ENCODE measurements around the gene RALGPS1.

Gene RALGPS1

DNA sequence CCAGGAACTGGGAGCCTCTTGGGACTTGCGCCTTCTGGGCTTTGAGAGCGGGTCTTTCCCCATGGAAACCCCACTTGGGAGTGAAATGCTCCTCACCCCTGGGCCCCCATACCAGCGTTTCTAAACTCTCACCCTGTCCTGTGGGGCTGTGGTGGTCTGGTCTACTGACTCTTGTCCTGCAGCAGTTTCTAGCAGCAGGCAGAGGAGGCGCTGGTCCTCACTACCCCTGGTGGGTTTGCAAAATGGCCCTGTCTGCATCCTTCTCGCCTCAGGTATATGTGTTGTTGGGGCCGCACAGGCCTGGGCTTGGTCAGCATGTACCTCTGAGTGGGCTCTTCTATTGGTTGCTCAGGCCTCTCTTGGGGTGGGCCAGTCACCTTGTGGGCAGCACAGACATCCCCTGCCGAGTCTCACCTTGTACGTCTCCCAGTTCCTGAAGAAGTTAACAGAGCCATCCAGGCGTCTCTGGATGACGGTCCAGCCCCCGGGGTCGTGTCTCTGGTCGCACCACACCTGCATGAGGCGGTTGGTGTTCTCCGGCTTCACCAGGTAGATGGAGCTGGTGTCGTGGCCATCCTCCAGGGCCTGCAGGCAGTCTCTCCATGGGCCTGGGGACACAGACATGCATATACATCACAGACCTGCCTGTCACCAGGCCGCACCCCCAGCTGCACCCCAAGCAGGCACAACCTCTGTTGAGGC is 178.9 kb downstream of the RALGPS1 start (continued):
- TF ChIP-seq ZNF600 (tag by site-specific recombination; IDR thresholded peaks at IDR 0.05) (no peak), ZNF555 (tag by site-specific recombination; conservative IDR thresholded peaks at IDR 0.05) (no peak), ZNF433 (tag by site-specific recombination; IDR thresholded peaks at IDR 0.05; ENCODE audit: low read depth) (no peak), ZNF514 (tag by site-specific recombination; IDR thresholded peaks at IDR 0.05) (no peak)

GRCh38 chr9:127095411-127095810 is 180.8 kb downstream of the RALGPS1 start:
- CTCF ChIA-PET: interaction anchor here (0.8 to 1.4 kb wide), 2 partner anchors 9 to 155 kb away, joined by 3 to 4 read pairs; no protein-coding TSS in a partner anchor
- TF ChIP-seq WT1 (tag by site-specific recombination; IDR thresholded peaks at IDR 0.05) (peak; percentile 52; the same call in 1 of the 2 replicates), ZNF433 (tag by site-specific recombination; IDR thresholded peaks at IDR 0.05; ENCODE audit: low read depth) (no peak), KLF1 (tag by site-specific recombination; IDR thresholded peaks at IDR 0.05) (0 out of 2 replicates have a peak, but pooled peaks have one; percentile 22)
- POLR2A ChIA-PET: no interaction called here
- Histone ChIP-seq H3K9me3 (ENCODE audit: control insufficient read depth, insufficient read depth, low read depth, low read length) (no peaks in the 10 kb centered on the region), H3K36me3 (ENCODE audit: control insufficient read depth in 2 of 2, insufficient read depth in 1 of 2, low read length in 2 of 2) (no peaks in the 10 kb centered on the region), H3K4me3 (ENCODE audit: low read depth, low read length) (no peak overlapping the region), H3K4me1 (ENCODE audit: control insufficient read depth, insufficient read depth, low read length) (no peaks in the 10 kb centered on the region), H3K27ac (ENCODE audit: extremely low read depth, low read depth, low read length) (no peak overlapping the region)

- no peaks in the 10 kb centered on the region for H3K36me3 ChIP-seq (ENCODE audit: control insufficient read depth in 2 of 2, insufficient read depth in 1 of 2, low read length in 2 of 2)
- ChIA-PET CTCF (no interaction called here), POLR2A (no interaction called here)
- H3K4me3 ChIP-seq (ENCODE audit: low read depth, low read length): no peak overlapping the region
- H3K9me3 ChIP-seq (ENCODE audit: control insufficient read depth, insufficient read depth, low read depth, low read length): no peaks in the 10 kb centered on the region
- no peak overlapping the region for H3K27ac ChIP-seq (ENCODE audit: extremely low read depth, low read depth, low read length)
- H3K4me1 ChIP-seq (ENCODE audit: control insufficient read depth, insufficient read depth, low read length): no peaks in the 10 kb centered on the region
- TF ChIP-seq ZNF169 (tag by site-specific recombination; IDR thresholded peaks at IDR 0.05) (no peak), ZNF394 (tag by site-specific recombination; IDR thresholded peaks at IDR 0.05; ENCODE audit: borderline replicate concordance) (no peak), GLIS1 (tag by site-specific recombination; IDR thresholded peaks at IDR 0.05) (no peak), ZNF248 (tag by site-specific recombination; IDR thresholded peaks at IDR 0.05) (no peak), ZSCAN23 (tag by site-specific recombination; IDR thresholded peaks at IDR 0.05) (no peak), ZNF398 (tag by site-specific recombination; IDR thresholded peaks at IDR 0.05) (no peak), ZNF544 (tag by site-specific recombination; IDR thresholded peaks at IDR 0.05) (no peak), MYNN (tag by site-specific recombination; IDR thresholded peaks at IDR 0.05; ENCODE audit: borderline replicate concordance) (no peak), ZNF843 (tag by site-specific recombination; IDR thresholded peaks at IDR 0.05) (no peak), ZNF701 (tag by site-specific recombination; IDR thresholded peaks at IDR 0.05) (no peak), ZNF654 (tag by site-specific recombination; IDR thresholded peaks at IDR 0.05; ENCODE audit: low read depth) (no peak), REPIN1 (tag by site-specific recombination; IDR thresholded peaks at IDR 0.05; ENCODE audit: low read depth) (no peak), ZEB2 (tag by site-specific recombination; IDR thresholded peaks at IDR 0.05) (no peak), ZNF514 (tag by site-specific recombination; IDR thresholded peaks at IDR 0.05) (no peak), ZNF426 (tag by site-specific recombination; IDR thresholded peaks at IDR 0.05) (no peak), ZNF146 (tag by site-specific recombination; IDR thresholded peaks at IDR 0.05) (no peak), ZBTB20 (tag by site-specific recombination; IDR thresholded peaks at IDR 0.05) (no peak), ZNF223 (tag by site-specific recombination; IDR thresholded peaks at IDR 0.05) (no peak), BCL11B (tag by site-specific recombination; IDR thresholded peaks at IDR 0.05; ENCODE audit: low read depth) (no peak)
- TF ChIP-seq, protein P1, sequence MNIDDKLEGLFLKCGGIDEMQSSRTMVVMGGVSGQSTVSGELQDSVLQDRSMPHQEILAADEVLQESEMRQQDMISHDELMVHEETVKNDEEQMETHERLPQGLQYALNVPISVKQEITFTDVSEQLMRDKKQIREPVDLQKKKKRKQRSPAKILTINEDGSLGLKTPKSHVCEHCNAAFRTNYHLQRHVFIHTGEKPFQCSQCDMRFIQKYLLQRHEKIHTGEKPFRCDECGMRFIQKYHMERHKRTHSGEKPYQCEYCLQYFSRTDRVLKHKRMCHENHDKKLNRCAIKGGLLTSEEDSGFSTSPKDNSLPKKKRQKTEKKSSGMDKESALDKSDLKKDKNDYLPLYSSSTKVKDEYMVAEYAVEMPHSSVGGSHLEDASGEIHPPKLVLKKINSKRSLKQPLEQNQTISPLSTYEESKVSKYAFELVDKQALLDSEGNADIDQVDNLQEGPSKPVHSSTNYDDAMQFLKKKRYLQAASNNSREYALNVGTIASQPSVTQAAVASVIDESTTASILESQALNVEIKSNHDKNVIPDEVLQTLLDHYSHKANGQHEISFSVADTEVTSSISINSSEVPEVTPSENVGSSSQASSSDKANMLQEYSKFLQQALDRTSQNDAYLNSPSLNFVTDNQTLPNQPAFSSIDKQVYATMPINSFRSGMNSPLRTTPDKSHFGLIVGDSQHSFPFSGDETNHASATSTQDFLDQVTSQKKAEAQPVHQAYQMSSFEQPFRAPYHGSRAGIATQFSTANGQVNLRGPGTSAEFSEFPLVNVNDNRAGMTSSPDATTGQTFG (tag by site-specific recombination; IDR thresholded peaks at IDR 0.05; ENCODE audit: borderline replicate concordance): no peak
Measured at GRCh38 chr9:127096208-127096607, 181.6 kb downstream of the RALGPS1 start.
